K562 (cell line): Measurements from ENCODE around the gene TBC1D5. TPM values are rescaled to one million over a fixed set of nuclear protein-coding genes. Genes with fewer than 3 reads are reported as not detected.

Experiments used
- ATAC-seq: fragments of 200-7000 bp; cut with Tn5 transposase; 3 replicates; pipeline ENCODE4 v1.9.1; 2020; ENCODE audit warnings: moderate library complexity
- BruUV-seq: library from RNA; stranded (reverse); fragments of 400-500 nt; replicated peaks from 2 replicates; lab custom pipeline; 2021; lab: Mats Ljungman, UMichigan
- CTCF ChIA-PET: fragments of 300-600 bp; formaldehyde crosslinking; extraction: SDS; loops from one replicate; lab custom pipeline; 2021; ENCODE audit warnings: low intra/inter-chr PET ratio; lab: Yijun Ruan, JAX
- POLR2A ChIA-PET: fragments of 300-600, 350-650 bp; sonication (Branson Sonifier 250); formaldehyde crosslinking; extraction: SDS; loops from one replicate; lab custom pipeline; 2021; ENCODE audit warnings: antibody characterized with exemption, inconsistent platforms; lab: Yijun Ruan, JAX
- DNase-seq, 4 experiments: peaks; one replicate each; pipeline versions ENCODE4 v3.0.0 to v3.0.0-alpha.2; 2011 to 2018; ENCODE audit warnings: low spot score in 3 of 4, mixed read lengths in 3 of 4; ENCODE audit errors: extremely low read depth in 1 of 4
- FAIRE-seq: peaks from 2 replicates; lab custom pipeline; 2011; peaks lifted over from hg19 to GRCh38; lab: Jason Lieb, UNC
- H2AFZ ChIP-seq: 2 replicates; pipeline ENCODE4 v1.6.0; 2011; ENCODE audit warnings: low read depth, low read length, control low read depth, inconsistent platforms
- H3K27ac ChIP-seq: fragments of 200-600 bp; 3 replicates; pipeline ENCODE4 v1.8.0; 2011; ENCODE audit warnings: low read depth, mild to moderate bottlenecking, control low read depth, inconsistent platforms, low read length, moderate library complexity, mixed read lengths; ENCODE audit errors: extremely low read depth
- H3K27me3 ChIP-seq, 2 experiments: fragments of 300-600 bp in 1 of 2; 2 replicates in 1 of 2; 3 replicates in 1 of 2; pipeline versions ENCODE4 v1.6.0 to v1.8.0; 2011; ENCODE audit warnings: inconsistent platforms in 2 of 2, low read length in 2 of 2, mild to moderate bottlenecking in 1 of 2, mixed read lengths in 1 of 2, moderate library complexity in 1 of 2; ENCODE audit not compliant: control insufficient read depth in 2 of 2, insufficient read depth in 2 of 2
- H3K36me3 ChIP-seq: fragments of 300-600 bp; 3 replicates; pipeline ENCODE4 v1.8.0; 2011; ENCODE audit warnings: mild to moderate bottlenecking, low read length, inconsistent platforms; ENCODE audit not compliant: control insufficient read depth, insufficient read depth
- H3K4me1 ChIP-seq, 2 experiments: fragments of 200-600 bp in 1 of 2; replicated peaks in 1 of 2; 2 replicates in 1 of 2; 3 replicates in 1 of 2; pipeline versions ENCODE4 v1.5.1 to v1.8.0; 2011; ENCODE audit warnings: inconsistent platforms in 2 of 2, low read length in 2 of 2, mild to moderate bottlenecking in 1 of 2, mixed read lengths in 1 of 2, moderate library complexity in 1 of 2; ENCODE audit not compliant: control insufficient read depth in 2 of 2, insufficient read depth in 2 of 2
- H3K4me2 ChIP-seq: 2 replicates; pipeline ENCODE4 v1.6.1; 2011; ENCODE audit warnings: low read length, control low read depth, inconsistent platforms, mixed read lengths; ENCODE audit not compliant: insufficient read depth
- H3K4me3 ChIP-seq: fragments of 200-600 bp; sonication (generic), shearing (Covaris generic); 2 replicates; pipeline ENCODE4 v1.5.1; 2016; ENCODE audit warnings: control low read depth, inconsistent platforms
- H3K79me2 ChIP-seq: fragments of 200-600 bp; 3 replicates; pipeline ENCODE4 v1.8.0; 2011; ENCODE audit warnings: low read length, inconsistent platforms; ENCODE audit not compliant: control insufficient read depth, insufficient read depth
- H3K9ac ChIP-seq, 2 experiments: 2 replicates each; pipeline versions ENCODE4 v1.6.0 to v1.6.1; 2011; ENCODE audit warnings: low read depth in 2 of 2, low read length in 2 of 2, control low read depth in 1 of 2, inconsistent platforms in 1 of 2, mild to moderate bottlenecking in 1 of 2, mixed read lengths in 1 of 2; ENCODE audit not compliant: insufficient read depth in 1 of 2
- H3K9me1 ChIP-seq: one replicate; pipeline ENCODE4 v1.6.0; 2011; ENCODE audit warnings: inconsistent platforms, mild to moderate bottlenecking, low read length, moderate library complexity; ENCODE audit not compliant: control insufficient read depth, insufficient read depth
- H3K9me3 ChIP-seq: replicated peaks from 2 replicates; pipeline ENCODE4 v1.5.1; 2011; ENCODE audit warnings: low read depth, low read length, inconsistent platforms; ENCODE audit not compliant: control insufficient read depth, insufficient read depth
- H4K20me1 ChIP-seq: replicated peaks from 2 replicates; pipeline ENCODE4 v1.6.1; 2011; ENCODE audit warnings: low read length, inconsistent platforms, mixed read lengths; ENCODE audit not compliant: control insufficient read depth, insufficient read depth
- ELF1 ChIP-seq: fragments of 200-800 bp; sonication (Bioruptor generic); IDR thresholded peaks from 2 replicates; pipeline ENCODE4 v1.6.1; 2016; ENCODE audit warnings: missing genetic modification characterization, missing compliant biosample characterization
- JUND ChIP-seq, 2 experiments: IDR thresholded peaks; 2 replicates in 1 of 2; 3 replicates in 1 of 2; pipeline ENCODE4 v1.6.1; 2011; ENCODE audit warnings: borderline replicate concordance in 2 of 2, low read depth in 2 of 2, low read length in 2 of 2, improper control_type of control experiment in 1 of 2, missing biosample characterization in 1 of 2, missing genetic modification characterization in 1 of 2, missing genetic modification reagents in 1 of 2
- MYNN ChIP-seq, 2 experiments: sonication (generic); formaldehyde crosslinking in 1 of 2; IDR thresholded peaks; 2 replicates each; pipeline versions ENCODE4 v1.5.0 to v1.6.1; 2016 to 2020; ENCODE audit warnings: antibody characterized with exemption in 1 of 2, missing genetic modification reagents in 1 of 2
- PRPF4 ChIP-seq: fragments of 200-400 bp; formaldehyde crosslinking; IDR thresholded peaks from one replicate; pipeline ENCODE4 v1.6.1; 2017; ENCODE audit warnings: low read length, low read depth, mild to moderate bottlenecking; ENCODE audit not compliant: insufficient read depth, poor library complexity, severe bottlenecking
- ZNF586 ChIP-seq: fragments of 450-650 bp; formaldehyde crosslinking; conservative IDR thresholded peaks from 2 replicates; pipeline ENCODE4 v1.4.0; 2020; ENCODE audit warnings: mild to moderate bottlenecking, moderate library complexity
- ZNF609 ChIP-seq: sonication (generic); formaldehyde crosslinking; IDR thresholded peaks from 2 replicates; pipeline ENCODE4 v1.8.1; 2023; ENCODE audit warnings: missing genetic modification reagents, mild to moderate bottlenecking, borderline replicate concordance
- WGBS: fragments of 100-300 bp; shearing (Covaris generic); methylation state at CpG from one replicate; pipeline ENCODE4 v1.1.6; 2016; ENCODE audit warnings: low coverage, mixed read lengths; ENCODE audit not compliant: insufficient coverage; ENCODE audit errors: missing lambda C conversion rate; 5-methylcytosine and 5-hydroxymethylcytosine counted together
- in situ Hi-C: fragments of 300-500 bp; cut with MboI; formaldehyde crosslinking; loops from 4 replicates; pipeline ENCODE4 v1.15.0; 2018; ENCODE audit warnings: inconsistent platforms, mixed read lengths
- intact Hi-C: fragments of 100-400 bp; cut with micrococcal nuclease; formaldehyde crosslinking; loops from 2 replicates; pipeline ENCODE4 v1.14.2; 2022
- polyA plus RNA-seq, 8 experiments: library from polyadenylated mRNA; depleted of rRNA in 4 of 8; stranded (reverse) in 5 of 8; unstranded in 3 of 8; fragments of >200 nt; fragmentation: Nextera tagmentation in 2 of 8; fragmentation: Illumina TruSeq in 1 of 8; extraction: Ambion mirVana in 2 of 8; extraction: Trizol in 1 of 8; gene quantifications; 2 replicates each; pipeline versions ENCODE4 v1.2.1 to v1.2.3, GENCODE V29; 2011 to 2014; ENCODE audit warnings: inconsistent platforms in 1 of 8, missing spikeins in 1 of 8
- total RNA-seq, 7 experiments: library from RNA; depleted of rRNA in 6 of 7; stranded (reverse); fragments of >200 nt in 6 of 7; fragmentation: Illumina TruSeq in 2 of 7; extraction: Trizol in 2 of 7; gene quantifications; 2 replicates each; pipeline versions ENCODE4 v1.2.1 to v1.2.3, GENCODE V29; 2011 to 2021; ENCODE audit warnings: low replicate concordance in 1 of 7

Gene TBC1D5
- total and polyA plus RNA-seq, 9 of the 15 experiments (the other 6 are each of a cell fraction or from before 2014, with no cell fraction given) = 2.9 to 38.1 (median 25.6) TPM

DNA sequence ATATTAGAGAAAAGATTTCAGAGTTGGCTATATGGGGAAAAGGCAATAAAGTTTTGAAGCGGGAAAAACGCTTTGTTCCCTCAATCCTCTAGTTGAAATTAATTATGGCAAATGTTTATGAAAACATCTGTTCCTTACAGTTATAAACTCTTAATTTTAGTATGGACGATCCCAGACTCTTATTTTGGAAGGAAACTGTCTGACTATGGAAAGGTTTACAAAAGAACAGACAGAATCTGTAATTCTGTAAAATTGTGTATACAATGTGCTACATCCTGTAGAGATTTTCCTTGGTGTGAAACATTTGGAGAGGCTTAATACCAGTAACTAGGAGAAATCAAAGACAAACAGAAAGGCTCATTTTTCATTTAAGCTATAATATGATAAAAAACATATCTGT, 311.8 kb downstream of the TBC1D5 start:
- POLR2A ChIA-PET = no interaction called here
- BruUV-seq = no TSS peak
- no peaks in the 10 kb centered on the region for H3K9me3 ChIP-seq
- no peak overlapping the region for H3K4me2 ChIP-seq
- no peak overlapping the region for H3K4me3 ChIP-seq
- H3K9ac ChIP-seq = no peak overlapping the region
- WGBS = 24% methylated on average over 3 of the region's 3 CpGs
- in situ Hi-C loops = loop anchor here (5.0 to 25.0 kb wide), 2 partner anchors 407 to 982 kb away; no protein-coding TSS in a partner anchor
- H3K36me3 ChIP-seq = no peaks in the 10 kb centered on the region
- H3K9me1 ChIP-seq = no peaks in the 10 kb centered on the region
- H2AFZ ChIP-seq = no peak overlapping the region
- TF ChIP-seq ELF1 (no peak), MYNN (IDR thresholded peaks at IDR 0.05) (peak; percentile 100), MYNN (CRISPR knock-in tag; IDR thresholded peaks at IDR 0.05) (no peak; the same call in 1 of the 2 replicates), ZNF586 (CRISPR knock-in tag) (no peak), PRPF4 (no peak), JUND (IDR thresholded peaks at IDR 0.05; ENCODE audit: borderline replicate concordance, low read depth, low read length) (no peak), JUND (tag; IDR thresholded peaks at IDR 0.05; ENCODE audit: borderline replicate concordance, low read depth, low read length) (no peak), ZNF609 (no peak)
- TF ChIP-seq, all 486 proteins: peak for 1
- no peaks in the 10 kb centered on the region; a peak in 1 of 5 replicates for H3K4me1 ChIP-seq
- no peaks in the 10 kb centered on the region for H3K79me2 ChIP-seq
- intact Hi-C loops = loop anchor here (5.0 to 10.0 kb wide), 2 partner anchors 217 to 544 kb away; no protein-coding TSS in a partner anchor
- ATAC-seq (no peak), FAIRE-seq (no peak), DNase-seq (no peak)
- no peaks in the 10 kb centered on the region for H4K20me1 ChIP-seq
- CTCF ChIA-PET = interaction anchor here (1.2 to 1.9 kb wide), 2 partner anchors 411 to 958 kb away, joined by 5 to 17 read pairs; no protein-coding TSS in a partner anchor
- no peaks in the 10 kb centered on the region for H3K27me3 ChIP-seq
- no peak overlapping the region; the same call in 2 of the 3 replicates for H3K27ac ChIP-seq
